Activated T-helper 17 cell treated with anti-CD3 and anti-CD28 coated beads, Interleukin-2, amount 50 U/mL, for 72 hours (primary cell): ENCODE results near the gene SMYD4. TPM values are rescaled to one million over a fixed set of nuclear protein-coding genes. Genes with fewer than 3 reads are reported as not detected.

Source experiments
- total RNA-seq, 2 donors: library from RNA; stranded (reverse); gene quantifications; one replicate each; pipeline ENCODE4 v1.2.3, GENCODE V29; 2022

SMYD4 gene
- total RNA-seq, 2 donors from 2014 or later: 19.7 to 20.2 TPM

Other genes starting within 250 kb of the SMYD4 start
- 1 to 10 TPM in 1 of 2 donors, under 1 TPM in 1; 0.52 to 1.6 TPM for gene SLC43A2, start 201.1 kb downstream of the SMYD4 start, total RNA-seq
- gene SCARF1, start 184.2 kb downstream of the SMYD4 start, total RNA-seq: 1 to 10 TPM; 2.5 to 5.7 TPM
- 1 to 10 TPM; 2.4 to 6.1 TPM for gene RILP, start 180.0 kb downstream of the SMYD4 start, total RNA-seq
- 100 to 1,000 TPM; 353 to 426 TPM for gene PRPF8, start 145.0 kb downstream of the SMYD4 start, total RNA-seq
- gene TLCD2, start 119.5 kb downstream of the SMYD4 start, total RNA-seq: 1 to 10 TPM in 1 of 2 donors, under 1 TPM in 1; 0.26 to 1.1 TPM
- 10 to 100 TPM; 13.2 to 20.2 TPM for gene WDR81, start 105.2 kb downstream of the SMYD4 start, total RNA-seq
- under 1 TPM; 0.45 to 0.85 TPM for gene SERPINF2, start 87.0 kb downstream of the SMYD4 start, total RNA-seq
- not detected for gene SERPINF1, start 67.8 kb downstream of the SMYD4 start, total RNA-seq
- gene RPA1, start 103 bp upstream of the SMYD4 start, total RNA-seq: 100 to 1,000 TPM; 121 to 139 TPM
- under 1 TPM in 1 of 2 donors, not detected in 1; 0.09 TPM for gene RTN4RL1, start 195.4 kb upstream of the SMYD4 start, total RNA-seq
- gene DPH1, start 200.3 kb upstream of the SMYD4 start, total RNA-seq: 10 to 100 TPM; 36.9 to 40.2 TPM
- gene OVCA2, start 212.1 kb upstream of the SMYD4 start, total RNA-seq: 10 to 100 TPM; 20.7 to 39.3 TPM
- gene HIC1, start 225.2 kb upstream of the SMYD4 start, total RNA-seq: 10 to 100 TPM; 22.8 to 24.4 TPM